Epithelial cell of esophagus (primary cell): ENCODE measurements around the gene MTG1.
"Not testable (repeated sequence)": the region's sequence is repeated elsewhere in the genome, so short reads cannot be mapped to it uniquely, and the experiment has no call there.

Source experiments
- DNase-seq: peaks from one replicate; pipeline ENCODE4 v3.0.0; 2010; ENCODE audit warnings: low read depth
- H3K4me3 ChIP-seq: 2 replicates; pipeline ENCODE4 v1.5.1; 2011; ENCODE audit warnings: mild to moderate bottlenecking, low read length, control low read depth
- CTCF ChIP-seq: IDR thresholded peaks from 2 replicates; pipeline ENCODE4 v1.5.1; 2011; ENCODE audit warnings: low read depth, mild to moderate bottlenecking, low read length, control low read depth, inconsistent platforms; ENCODE audit not compliant: insufficient read depth; ENCODE audit errors: missing control alignments

MTG1 gene

GRCh38 chr10:133379152-133379800, 14.7 kb upstream of the MTG1 start, which contains the start of gene PAOX:
Gene PAOX, plus strand, starts transcription at chr10:133379262. Its CDS starts 55 bp downstream, at chr10:133379317.
- TF ChIP-seq CTCF = no peak
- DNase-seq = peak; percentile 81

DNA sequence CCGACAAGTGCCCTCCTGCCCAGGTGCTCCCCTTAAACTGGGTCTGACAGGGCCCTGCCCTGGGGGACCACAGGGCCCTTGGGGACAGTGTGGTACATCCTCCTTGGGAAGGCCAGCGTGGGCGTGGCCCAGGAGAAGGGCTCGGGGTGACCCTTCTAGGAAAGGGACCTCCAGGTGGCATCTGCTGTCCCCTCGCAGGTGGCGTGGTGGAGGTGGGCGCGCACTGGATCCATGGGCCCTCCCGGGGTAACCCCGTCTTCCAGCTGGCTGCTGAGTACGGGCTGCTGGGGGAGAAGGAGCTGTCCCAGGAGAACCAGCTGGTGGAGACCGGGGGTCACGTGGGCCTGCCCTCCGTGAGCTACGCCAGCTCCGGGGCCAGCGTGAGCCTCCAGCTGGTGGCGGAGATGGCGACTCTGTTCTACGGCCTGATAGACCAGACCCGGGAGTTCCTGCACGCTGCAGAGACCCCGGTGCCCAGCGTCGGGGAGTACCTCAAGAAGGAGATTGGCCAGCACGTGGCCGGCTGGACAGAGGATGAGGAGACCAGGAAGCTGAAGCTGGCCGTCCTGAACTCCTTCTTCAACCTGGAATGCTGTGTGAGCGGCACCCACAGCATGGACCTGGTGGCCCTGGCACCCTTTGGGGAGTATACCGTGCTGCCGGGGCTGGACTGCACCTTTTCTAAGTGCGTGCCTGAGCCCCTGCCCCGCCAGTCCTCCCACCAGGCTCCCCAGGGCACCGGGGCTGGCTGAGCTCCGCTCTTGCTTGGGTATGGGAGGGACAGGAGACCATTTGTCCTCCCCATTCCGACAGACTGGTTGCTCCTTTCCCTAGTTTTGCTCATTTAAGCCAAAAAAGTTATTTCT, 13.9 kb upstream of the MTG1 start:
- DNase-seq = no peak
- TF ChIP-seq CTCF = no peak
- peak overlapping the region; percentile 40 for H3K4me3 ChIP-seq

More at GRCh38 chr10:133379152-133379800, 14.7 kb upstream of the MTG1 start, which contains the start of gene PAOX:
- H3K4me3 ChIP-seq = peak within 1 kb of the TSS; percentile 63

- H3K4me3 ChIP-seq = no peak overlapping the region
- no peak for DNase-seq
- TF ChIP-seq CTCF = no peak
Measured at GRCh38 chr10:133381036-133381435, 12.9 kb upstream of the MTG1 start.

DNA sequence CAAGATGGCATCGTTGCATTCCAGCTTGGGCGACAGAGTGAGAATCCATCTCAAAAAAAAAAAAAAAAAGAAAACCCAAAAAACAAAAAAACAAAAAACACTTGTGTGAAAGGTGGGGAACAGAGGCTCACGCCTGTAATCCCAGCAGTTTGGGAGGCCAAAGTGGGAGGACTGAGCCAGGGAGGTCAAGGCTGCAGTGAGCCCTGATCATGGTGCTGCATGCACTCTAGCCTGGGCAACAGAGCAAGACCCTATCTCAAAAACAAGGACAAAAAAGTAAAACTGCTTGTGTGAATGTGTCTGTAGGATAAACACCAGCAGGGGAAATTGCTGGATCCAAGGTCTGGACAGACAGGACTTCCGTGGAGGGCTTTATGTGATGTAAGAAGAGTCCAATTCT, 10.4 kb upstream of the MTG1 start:
- TF ChIP-seq CTCF = no peak
- DNase-seq = no peak
- H3K4me3 ChIP-seq = no peak overlapping the region

GRCh38 chr10:133384071-133384470, 9.9 kb upstream of the MTG1 start:
- DNase-seq = no peak
- H3K4me3 ChIP-seq = no peak overlapping the region
- TF ChIP-seq CTCF = no peak

DNA sequence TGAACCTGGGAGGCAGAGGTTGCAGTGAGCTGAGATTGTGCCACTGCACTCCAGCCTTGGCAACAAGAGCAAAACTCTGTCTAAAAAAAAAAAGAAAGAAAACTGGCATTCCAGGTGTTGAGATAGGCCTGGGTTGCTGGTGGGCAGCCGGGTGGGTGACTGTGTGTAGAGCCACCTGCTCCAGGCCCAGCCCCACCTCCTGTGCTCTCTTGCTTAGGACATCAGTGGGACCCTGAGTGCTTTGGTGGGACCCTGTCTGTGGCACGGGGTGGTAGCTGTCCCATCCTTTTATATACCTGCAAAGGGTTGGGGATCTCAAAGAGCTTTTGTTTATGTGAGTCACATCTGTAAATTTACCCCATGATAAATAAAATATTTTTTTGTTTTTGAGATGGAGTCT, 8.7 kb upstream of the MTG1 start:
- no peak for DNase-seq
- no peak overlapping the region for H3K4me3 ChIP-seq
- TF ChIP-seq CTCF = no peak

- not testable (repeated sequence) for H3K4me3 ChIP-seq, DNase-seq
Measured at GRCh38 chr10:133386951-133387350, 7.0 kb upstream of the MTG1 start.
